PC-3 (cell line): Measurements from ENCODE around the gene CDC34. TPM values are rescaled to one million over a fixed set of nuclear protein-coding genes. Genes with fewer than 3 reads are reported as not detected.
A peak's percentile ranks its signal among the peaks of the same experiment; 100 is the strongest.

Experiments
- ATAC-seq: fragments of 200-7000 bp; cut with Tn5 transposase; 2 replicates; pipeline ENCODE4 v1.9.1; 2020; ENCODE audit warnings: mild to moderate bottlenecking, moderate library complexity
- BruUV-seq: library from RNA; stranded (reverse); fragments of 400-500 nt; replicated peaks from 2 replicates; lab custom pipeline; 2021; lab: Mats Ljungman, UMichigan
- CTCF ChIA-PET: fragments of 300-600 bp; sonication (Branson Sonifier 250); formaldehyde crosslinking; loops from one replicate; lab custom pipeline; 2022; ENCODE audit warnings: antibody characterized with exemption; lab: Charles Lee
- POLR2A ChIA-PET: fragments of 300-600 bp; sonication (Branson Sonifier 250); formaldehyde crosslinking; loops from one replicate; lab custom pipeline; 2022; ENCODE audit warnings: antibody characterized with exemption; ENCODE audit not compliant: unreplicated experiment; lab: Charles Lee
- DNase-seq: peaks from one replicate; pipeline ENCODE4 v3.0.0-alpha.2; 2015
- H2AFZ ChIP-seq: fragments of 300-600 bp; sonication (generic); 2 replicates; pipeline ENCODE4 v1.6.0; 2016; ENCODE audit warnings: antibody characterized with exemption, low read length
- H3F3A ChIP-seq: fragments of 300-600 bp; sonication (generic); one replicate; pipeline ENCODE4 v1.6.0; 2017; ENCODE audit warnings: antibody characterized with exemption, low read length, control low read depth, mild to moderate bottlenecking; ENCODE audit not compliant: unreplicated experiment
- H3K27ac ChIP-seq: fragments of 300-600 bp; sonication (generic); 2 replicates; pipeline ENCODE4 v1.5.1; 2016; ENCODE audit warnings: mild to moderate bottlenecking, low read length
- H3K27me3 ChIP-seq: fragments of 300-600 bp; sonication (generic); 2 replicates; pipeline ENCODE4 v1.6.1; 2016; ENCODE audit warnings: low read length, mixed read lengths
- H3K36me3 ChIP-seq: fragments of 300-600 bp; sonication (generic); 2 replicates; pipeline ENCODE4 v1.6.1; 2016; ENCODE audit warnings: low read depth, mixed run types, low read length, mixed read lengths
- H3K4me1 ChIP-seq: fragments of 300-600 bp; sonication (generic); 2 replicates; pipeline ENCODE4 v1.5.1; 2016; ENCODE audit warnings: low read length; ENCODE audit not compliant: insufficient read depth
- H3K4me2 ChIP-seq: fragments of 300-600 bp; sonication (generic); 2 replicates; pipeline ENCODE4 v1.6.0; 2016; ENCODE audit warnings: low read length
- H3K4me3 ChIP-seq: fragments of 300-600 bp; sonication (generic); 2 replicates; pipeline ENCODE4 v1.5.1; 2016; ENCODE audit warnings: mild to moderate bottlenecking, low read length, mixed read lengths
- H3K79me2 ChIP-seq: fragments of 300-600 bp; sonication (generic); 2 replicates; pipeline ENCODE4 v1.6.1; 2017; ENCODE audit warnings: low read length, mixed read lengths
- H3K9ac ChIP-seq: fragments of 300-600 bp; sonication (generic); 2 replicates; pipeline ENCODE4 v1.6.0; 2016; ENCODE audit warnings: mild to moderate bottlenecking, low read length
- H3K9me2 ChIP-seq: fragments of 300-600 bp; sonication (generic); replicated peaks from 2 replicates; pipeline ENCODE4 v1.6.1; 2016; ENCODE audit warnings: mixed run types, low read length, mixed read lengths
- H3K9me3 ChIP-seq: fragments of 300-600 bp; sonication (generic); 2 replicates; pipeline ENCODE4 v1.6.1; 2016; ENCODE audit warnings: low read length, mixed read lengths
- H4K20me1 ChIP-seq: fragments of 300-600 bp; sonication (generic); 2 replicates; pipeline ENCODE4 v1.6.1; 2016; ENCODE audit warnings: low read length, mixed read lengths
- CTCF ChIP-seq: fragments of 300-600 bp; sonication (generic); conservative IDR thresholded peaks from 2 replicates; pipeline ENCODE4 v1.5.1; 2017; ENCODE audit warnings: antibody characterized with exemption, low read depth, mild to moderate bottlenecking, low read length
- EZH2 ChIP-seq: fragments of 300-600 bp; sonication (generic); IDR thresholded peaks from one replicate; pipeline ENCODE4 v1.6.1; 2017; ENCODE audit warnings: antibody characterized with exemption, mild to moderate bottlenecking, low read length; ENCODE audit not compliant: unreplicated experiment
- EZH2phosphoT487 ChIP-seq: fragments of 300-600 bp; sonication (generic); IDR thresholded peaks from 2 replicates; pipeline ENCODE4 v1.6.1; 2018; ENCODE audit warnings: mild to moderate bottlenecking, antibody characterized with exemption, low read length, borderline replicate concordance
- intact Hi-C: fragments of 100-400 bp; cut with micrococcal nuclease; formaldehyde crosslinking; loops from 2 replicates; pipeline ENCODE4 v1.9.0; 2023
- total RNA-seq: library from RNA; depleted of rRNA; stranded (reverse); fragments of >200 nt; gene quantifications from 2 replicates; pipeline ENCODE4 v1.2.3, GENCODE V29; 2014

Gene CDC34
- total RNA-seq, 1 experiment from 2014 or later, result 119 TPM

DNA sequence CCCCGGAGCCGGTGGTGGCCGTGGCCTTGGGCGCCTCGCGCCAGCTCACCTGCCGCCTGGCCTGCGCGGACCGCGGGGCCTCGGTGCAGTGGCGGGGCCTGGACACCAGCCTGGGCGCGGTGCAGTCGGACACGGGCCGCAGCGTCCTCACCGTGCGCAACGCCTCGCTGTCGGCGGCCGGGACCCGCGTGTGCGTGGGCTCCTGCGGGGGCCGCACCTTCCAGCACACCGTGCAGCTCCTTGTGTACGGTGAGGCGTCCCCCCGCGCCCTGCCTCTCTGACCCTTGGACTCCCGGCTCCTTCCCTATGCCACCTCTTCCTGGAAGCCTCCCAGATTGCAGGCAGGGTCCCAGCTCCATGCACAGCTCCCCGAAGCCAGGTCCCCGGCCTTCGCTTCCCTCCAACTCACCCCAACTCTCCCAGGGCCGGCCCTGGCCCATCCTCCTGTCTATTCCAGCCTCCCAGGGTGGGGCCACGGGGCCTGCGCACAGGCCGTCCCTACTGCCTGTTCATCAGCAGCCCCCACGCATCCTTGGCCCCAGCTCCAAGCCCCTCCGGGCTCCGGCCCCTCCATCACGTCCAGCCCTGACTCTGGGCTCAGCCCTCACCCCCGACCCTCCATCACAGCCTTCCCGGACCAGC is 33.6 kb upstream of the CDC34 start:
- Histone ChIP-seq H3K79me2 (no peaks in the 10 kb centered on the region), H3K27me3 (no peaks in the 10 kb centered on the region), H3K4me3 (no peak overlapping the region), H4K20me1 (no peaks in the 10 kb centered on the region), H3K9ac (no peak overlapping the region), H3K4me2 (no peak overlapping the region), H2AFZ (no peak overlapping the region), H3K27ac (no peak overlapping the region), H3K9me2 (no peaks in the 10 kb centered on the region), H3K36me3 (no peaks in the 10 kb centered on the region), H3K4me1 (no peaks in the 10 kb centered on the region), H3K9me3 (no peaks in the 10 kb centered on the region), H3F3A (no peaks in the 10 kb centered on the region)
- no TSS peak for BruUV-seq
- POLR2A ChIA-PET, result no interaction called here
- DNase-seq, result no peak
- CTCF ChIA-PET, result interaction anchor here (0.9 kb wide), 1 partner anchor 9 kb away, joined by 4 read pairs; no protein-coding TSS in a partner anchor
- TF ChIP-seq EZH2 (no peak), CTCF (no peak), EZH2phosphoT487 (no peak)
- peak; percentile 46 for ATAC-seq
- intact Hi-C loops, result no loop called here

DNA sequence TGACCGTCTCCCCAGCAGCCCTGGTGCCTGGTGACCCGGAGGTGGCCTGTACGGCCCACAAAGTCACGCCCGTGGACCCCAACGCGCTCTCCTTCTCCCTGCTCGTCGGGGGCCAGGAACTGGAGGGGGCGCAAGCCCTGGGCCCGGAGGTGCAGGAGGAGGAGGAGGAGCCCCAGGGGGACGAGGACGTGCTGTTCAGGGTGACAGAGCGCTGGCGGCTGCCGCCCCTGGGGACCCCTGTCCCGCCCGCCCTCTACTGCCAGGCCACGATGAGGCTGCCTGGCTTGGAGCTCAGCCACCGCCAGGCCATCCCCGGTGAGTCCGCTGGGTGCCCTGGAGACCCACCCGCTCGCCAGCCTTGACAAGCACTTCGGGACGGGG is 33.1 kb upstream of the CDC34 start:
- H3K4me3 ChIP-seq, result no peak overlapping the region
- POLR2A ChIA-PET, result no interaction called here
- no peaks in the 10 kb centered on the region for H3K36me3 ChIP-seq
- H3K4me2 ChIP-seq, result no peak overlapping the region
- no peak overlapping the region for H3K27ac ChIP-seq
- no peak for DNase-seq
- H3K79me2 ChIP-seq, result no peaks in the 10 kb centered on the region
- ATAC-seq, result no peak
- H3K4me1 ChIP-seq, result no peaks in the 10 kb centered on the region
- H3K9me3 ChIP-seq, result no peaks in the 10 kb centered on the region
- intact Hi-C loops, result no loop called here
- TF ChIP-seq CTCF (no peak), EZH2 (no peak), EZH2phosphoT487 (no peak)
- H4K20me1 ChIP-seq, result no peaks in the 10 kb centered on the region
- H3K9ac ChIP-seq, result no peak overlapping the region
- no TSS peak for BruUV-seq
- CTCF ChIA-PET, result no interaction called here
- H3K27me3 ChIP-seq, result no peaks in the 10 kb centered on the region
- H2AFZ ChIP-seq, result no peak overlapping the region
- H3K9me2 ChIP-seq, result no peaks in the 10 kb centered on the region
- no peaks in the 10 kb centered on the region for H3F3A ChIP-seq

DNA sequence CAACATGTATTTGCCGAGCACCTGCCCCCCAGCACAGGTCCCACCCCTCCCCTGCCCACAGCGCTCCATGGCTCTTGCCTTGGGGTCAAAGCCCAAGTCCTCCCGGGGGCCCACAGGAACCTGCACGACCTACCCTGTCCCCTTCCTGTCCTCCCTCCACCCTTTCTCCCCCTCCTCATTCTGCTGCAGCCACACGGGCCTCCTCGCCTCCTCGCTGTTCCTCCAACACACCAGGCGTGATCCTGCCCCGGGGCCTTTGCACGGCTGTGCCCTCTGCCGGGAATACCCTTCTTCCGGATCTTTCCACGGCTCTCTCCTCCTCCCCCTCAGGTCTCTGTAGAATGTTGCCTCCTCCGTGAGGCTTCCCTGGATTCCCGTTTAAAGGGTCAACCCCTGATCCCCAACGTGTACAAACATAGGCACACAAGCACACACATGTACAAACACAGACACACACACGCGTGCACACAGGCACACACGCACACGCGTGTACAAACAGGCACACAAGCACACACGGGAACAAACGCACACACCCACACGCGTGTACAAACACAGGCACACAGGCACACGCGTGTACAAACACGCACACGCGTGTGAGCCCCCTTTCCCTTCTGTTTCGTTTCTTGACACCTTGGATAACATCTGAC is 32.5 kb upstream of the CDC34 start:
- ATAC-seq (no peak), DNase-seq (no peak)
- Histone ChIP-seq H3K9me2 (no peaks in the 10 kb centered on the region), H3K4me1 (no peaks in the 10 kb centered on the region), H3K27me3 (no peaks in the 10 kb centered on the region), H3K9me3 (no peaks in the 10 kb centered on the region), H3K4me3 (no peak overlapping the region), H4K20me1 (no peaks in the 10 kb centered on the region), H2AFZ (no peak overlapping the region), H3K27ac (no peak overlapping the region), H3K36me3 (no peaks in the 10 kb centered on the region), H3K9ac (no peak overlapping the region), H3K4me2 (no peak overlapping the region), H3F3A (no peaks in the 10 kb centered on the region), H3K79me2 (no peaks in the 10 kb centered on the region)
- intact Hi-C loops, result no loop called here
- CTCF ChIA-PET, result no interaction called here
- TF ChIP-seq EZH2phosphoT487, result no peak
- POLR2A ChIA-PET, result no interaction called here
- BruUV-seq, result no TSS peak
